Measurements from ENCODE around the gene CTAGE8. TPM values are rescaled to one million over a fixed set of nuclear protein-coding genes. Genes with fewer than 3 reads are reported as not detected.
"Not testable (repeated sequence)": the region's sequence is repeated elsewhere in the genome, so short reads cannot be mapped to it uniquely, and the experiment has no call there.

The CTAGE8 gene
- total RNA-seq, 2 experiments from 2014 or later, result 1.1 TPM; not detected in 1

DNA sequence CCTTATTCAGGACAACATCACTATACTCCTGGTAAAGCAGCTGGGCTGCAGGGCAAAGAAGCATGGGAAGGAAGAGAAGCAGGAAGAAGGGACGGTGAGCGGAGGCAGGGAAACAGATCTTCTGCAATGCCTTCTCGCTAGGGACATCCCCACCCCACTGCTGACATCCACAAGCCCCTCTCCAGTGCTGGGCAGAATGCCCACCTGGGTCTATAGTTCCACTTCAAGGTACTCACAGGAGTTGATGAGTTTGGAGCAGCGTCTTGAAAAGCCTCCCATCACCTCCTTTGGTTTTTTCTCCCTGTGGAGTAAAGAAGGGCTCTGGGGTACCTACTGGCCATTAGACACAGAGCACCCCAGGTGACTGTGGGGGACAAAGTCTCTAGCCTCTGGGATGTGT, 13.4 kb upstream of the CTAGE8 start:
- H3K36me3 Mint-ChIP-seq; ATAC-seq (ENCODE audit: low read depth); H3K27ac Mint-ChIP-seq; H3K9me3 Mint-ChIP-seq; H3K4me3 Mint-ChIP-seq; POLR2A ChIA-PET; DNase-seq; H3K27me3 Mint-ChIP-seq; H3K4me1 Mint-ChIP-seq: not testable (repeated sequence)

GRCh38 chr7:144281981-144282380, 12.9 kb upstream of the CTAGE8 start:
- DNase-seq; ATAC-seq (ENCODE audit: low read depth); H3K27me3 Mint-ChIP-seq; H3K4me3 Mint-ChIP-seq; POLR2A ChIA-PET; H3K36me3 Mint-ChIP-seq; H3K4me1 Mint-ChIP-seq; H3K27ac Mint-ChIP-seq; H3K9me3 Mint-ChIP-seq: not testable (repeated sequence)

- H3K4me1 Mint-ChIP-seq; H3K27ac Mint-ChIP-seq; DNase-seq; H3K36me3 Mint-ChIP-seq; H3K9me3 Mint-ChIP-seq; H3K4me3 Mint-ChIP-seq; ATAC-seq (ENCODE audit: low read depth); POLR2A ChIA-PET; H3K27me3 Mint-ChIP-seq: not testable (repeated sequence)
These were observed 10.9 kb upstream of the CTAGE8 start for GRCh38 chr7:144280010-144280409.

GRCh38 chr7:144275281-144275680, 6.2 kb upstream of the CTAGE8 start:
- POLR2A ChIA-PET; H3K9me3 Mint-ChIP-seq; H3K4me3 Mint-ChIP-seq; DNase-seq; H3K4me1 Mint-ChIP-seq; H3K27me3 Mint-ChIP-seq; ATAC-seq (ENCODE audit: low read depth); H3K36me3 Mint-ChIP-seq; H3K27ac Mint-ChIP-seq: not testable (repeated sequence)

GRCh38 chr7:144264692-144265091, 4.4 kb downstream of the CTAGE8 start, which contains the start of gene OR2A7:
Gene OR2A7, minus strand, starts transcription at chr7:144264792. Its CDS starts 5,164 bp downstream, at chr7:144259628.
- POLR2A ChIA-PET; H3K4me1 Mint-ChIP-seq; H3K9me3 Mint-ChIP-seq; H3K4me3 Mint-ChIP-seq; H3K36me3 Mint-ChIP-seq; ATAC-seq (ENCODE audit: low read depth); H3K27me3 Mint-ChIP-seq; DNase-seq; H3K27ac Mint-ChIP-seq: not testable (repeated sequence)

- POLR2A ChIA-PET; ATAC-seq (ENCODE audit: low read depth); DNase-seq; H3K36me3 Mint-ChIP-seq; H3K9me3 Mint-ChIP-seq; H3K4me1 Mint-ChIP-seq; H3K27ac Mint-ChIP-seq; H3K4me3 Mint-ChIP-seq; H3K27me3 Mint-ChIP-seq: not testable (repeated sequence)
These were observed 7.0 kb downstream of the CTAGE8 start for GRCh38 chr7:144262128-144262527.

GRCh38 chr7:144259067-144259466, 10.0 kb downstream of the CTAGE8 start:
- DNase-seq; H3K27ac Mint-ChIP-seq; H3K27me3 Mint-ChIP-seq; H3K9me3 Mint-ChIP-seq; H3K4me3 Mint-ChIP-seq; H3K36me3 Mint-ChIP-seq; H3K4me1 Mint-ChIP-seq; ATAC-seq (ENCODE audit: low read depth); POLR2A ChIA-PET: not testable (repeated sequence)

- POLR2A ChIA-PET, result no interaction called here
- Mint-ChIP-seq H3K27me3 (no peaks in the 10 kb centered on the region), H3K27ac (no peak overlapping the region), H3K4me3 (no peak overlapping the region), H3K9me3 (no peaks in the 10 kb centered on the region), H3K36me3 (no peaks in the 10 kb centered on the region), H3K4me1 (no peaks in the 10 kb centered on the region)
- DNase-seq (no peak), ATAC-seq (ENCODE audit: low read depth) (no peak)
These were observed 13.0 kb downstream of the CTAGE8 start for GRCh38 chr7:144256112-144256511.

- Mint-ChIP-seq H3K36me3 (no peaks in the 10 kb centered on the region), H3K4me3 (no peak overlapping the region), H3K27ac (no peak overlapping the region), H3K4me1 (no peaks in the 10 kb centered on the region), H3K9me3 (no peaks in the 10 kb centered on the region), H3K27me3 (no peaks in the 10 kb centered on the region)
- POLR2A ChIA-PET, result no interaction called here
- DNase-seq (no peak), ATAC-seq (ENCODE audit: low read depth) (no peak)
These were observed 13.6 kb downstream of the CTAGE8 start for GRCh38 chr7:144255471-144255897.

GRCh38 chr7:144252307-144252706, 16.8 kb downstream of the CTAGE8 start:
- POLR2A ChIA-PET; ATAC-seq (ENCODE audit: low read depth); H3K4me3 Mint-ChIP-seq: not testable (repeated sequence)

GRCh38 chr7:144247674-144248330, 21.3 kb downstream of the CTAGE8 start:
- H3K4me1 Mint-ChIP-seq; H3K27me3 Mint-ChIP-seq; H3K4me3 Mint-ChIP-seq; H3K27ac Mint-ChIP-seq; POLR2A ChIA-PET; DNase-seq; H3K9me3 Mint-ChIP-seq; H3K36me3 Mint-ChIP-seq; ATAC-seq (ENCODE audit: low read depth): not testable (repeated sequence)

More at GRCh38 chr7:144252307-144252706, 16.8 kb downstream of the CTAGE8 start:
- not testable (repeated sequence) for DNase-seq, H3K27me3 Mint-ChIP-seq, H3K4me1 Mint-ChIP-seq, H3K27ac Mint-ChIP-seq, H3K36me3 Mint-ChIP-seq, H3K9me3 Mint-ChIP-seq

GRCh38 chr7:144246967-144247366, 22.1 kb downstream of the CTAGE8 start:
- ATAC-seq (ENCODE audit: low read depth); H3K4me3 Mint-ChIP-seq; H3K36me3 Mint-ChIP-seq; H3K27ac Mint-ChIP-seq; H3K27me3 Mint-ChIP-seq; H3K9me3 Mint-ChIP-seq; POLR2A ChIA-PET; H3K4me1 Mint-ChIP-seq; DNase-seq: not testable (repeated sequence)

GRCh38 chr7:144245372-144245771, 23.7 kb downstream of the CTAGE8 start:
- ATAC-seq (ENCODE audit: low read depth); H3K4me3 Mint-ChIP-seq; H3K27ac Mint-ChIP-seq; DNase-seq; H3K36me3 Mint-ChIP-seq; H3K9me3 Mint-ChIP-seq; H3K27me3 Mint-ChIP-seq; H3K4me1 Mint-ChIP-seq; POLR2A ChIA-PET: not testable (repeated sequence)

GRCh38 chr7:144239365-144239764, 29.7 kb downstream of the CTAGE8 start, which contains the start of gene OR2A42:
Gene OR2A42, minus strand, starts transcription at chr7:144239605. Its CDS starts 6,762 bp downstream, at chr7:144232843.
- H3K4me3 Mint-ChIP-seq; H3K27me3 Mint-ChIP-seq; H3K4me1 Mint-ChIP-seq; H3K27ac Mint-ChIP-seq; POLR2A ChIA-PET; ATAC-seq (ENCODE audit: low read depth); H3K36me3 Mint-ChIP-seq; H3K9me3 Mint-ChIP-seq; DNase-seq: not testable (repeated sequence)
